ENCODE results near the gene PTPRN2. TPM values are rescaled to one million over a fixed set of nuclear protein-coding genes. Genes with fewer than 3 reads are reported as not detected.

Gene PTPRN2
- total and polyA plus RNA-seq, 2 experiments from 2014 or later = 0.28 TPM; not detected in 1

DNA sequence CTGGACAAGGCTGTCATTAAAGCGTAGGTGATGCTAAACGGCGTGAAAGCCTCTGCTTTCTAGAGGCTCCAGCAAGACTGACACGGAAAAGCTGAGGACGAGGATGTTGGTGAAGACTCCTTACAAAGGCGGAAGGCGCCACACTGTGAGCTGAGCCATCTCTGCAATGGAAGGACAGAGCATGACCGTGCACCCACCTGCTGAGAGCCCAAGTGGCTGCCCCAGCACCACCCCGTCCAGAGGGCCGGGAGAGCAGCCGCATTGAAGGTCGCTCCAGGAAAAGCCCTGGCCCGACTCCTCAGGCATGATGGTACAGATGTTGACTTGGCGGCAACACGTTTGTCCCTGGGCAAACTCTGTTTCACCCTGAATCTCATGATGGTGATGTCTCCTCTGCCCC is 758.1 kb downstream of the PTPRN2 start:
- Histone ChIP-seq H3K27me3 (no peaks in the 10 kb centered on the region), H3K4me1 (ENCODE audit: low read depth) (no peaks in the 10 kb centered on the region), H3K27ac (no peak overlapping the region), H3K9me3 (ENCODE audit: low read depth) (no peaks in the 10 kb centered on the region), H3K4me3 (no peak overlapping the region), H3K36me3 (no peaks in the 10 kb centered on the region)
- no peak for DNase-seq (ENCODE audit: low read depth in 1 of 2, low spot score in 1 of 2)
- TF ChIP-seq, protein P1, sequence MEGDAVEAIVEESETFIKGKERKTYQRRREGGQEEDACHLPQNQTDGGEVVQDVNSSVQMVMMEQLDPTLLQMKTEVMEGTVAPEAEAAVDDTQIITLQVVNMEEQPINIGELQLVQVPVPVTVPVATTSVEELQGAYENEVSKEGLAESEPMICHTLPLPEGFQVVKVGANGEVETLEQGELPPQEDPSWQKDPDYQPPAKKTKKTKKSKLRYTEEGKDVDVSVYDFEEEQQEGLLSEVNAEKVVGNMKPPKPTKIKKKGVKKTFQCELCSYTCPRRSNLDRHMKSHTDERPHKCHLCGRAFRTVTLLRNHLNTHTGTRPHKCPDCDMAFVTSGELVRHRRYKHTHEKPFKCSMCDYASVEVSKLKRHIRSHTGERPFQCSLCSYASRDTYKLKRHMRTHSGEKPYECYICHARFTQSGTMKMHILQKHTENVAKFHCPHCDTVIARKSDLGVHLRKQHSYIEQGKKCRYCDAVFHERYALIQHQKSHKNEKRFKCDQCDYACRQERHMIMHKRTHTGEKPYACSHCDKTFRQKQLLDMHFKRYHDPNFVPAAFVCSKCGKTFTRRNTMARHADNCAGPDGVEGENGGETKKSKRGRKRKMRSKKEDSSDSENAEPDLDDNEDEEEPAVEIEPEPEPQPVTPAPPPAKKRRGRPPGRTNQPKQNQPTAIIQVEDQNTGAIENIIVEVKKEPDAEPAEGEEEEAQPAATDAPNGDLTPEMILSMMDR (IDR thresholded peaks at IDR 0.05; ENCODE audit: low read depth, low read length) = no peak

DNA sequence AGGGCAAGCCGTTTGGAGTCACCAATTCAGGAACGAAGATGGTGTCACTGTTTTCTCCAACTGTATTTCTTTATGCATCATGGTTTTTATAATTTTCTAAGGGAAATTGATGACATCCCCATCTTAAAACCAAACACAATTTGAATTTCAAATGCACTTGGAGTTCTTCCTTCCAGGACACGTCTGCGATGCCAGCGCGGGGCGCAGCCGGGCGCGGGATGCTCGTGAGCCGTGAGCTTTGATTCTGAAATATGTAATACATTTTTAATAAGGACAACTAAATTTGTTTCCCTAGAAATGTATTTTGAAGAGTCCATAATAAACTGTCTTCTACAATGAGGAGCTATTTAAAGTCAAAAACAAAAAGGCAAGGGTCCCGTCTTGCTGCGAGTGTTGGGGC is 758.7 kb downstream of the PTPRN2 start:
- Histone ChIP-seq H3K36me3 (no peaks in the 10 kb centered on the region), H3K4me1 (ENCODE audit: low read depth) (no peaks in the 10 kb centered on the region), H3K4me3 (no peak overlapping the region), H3K27me3 (no peaks in the 10 kb centered on the region), H3K27ac (no peak overlapping the region), H3K9me3 (ENCODE audit: low read depth) (no peaks in the 10 kb centered on the region)
- TF ChIP-seq, protein P1 (IDR thresholded peaks at IDR 0.05; ENCODE audit: low read depth, low read length) = no peak
- no peak for DNase-seq (ENCODE audit: low read depth in 1 of 2, low spot score in 1 of 2)

DNA sequence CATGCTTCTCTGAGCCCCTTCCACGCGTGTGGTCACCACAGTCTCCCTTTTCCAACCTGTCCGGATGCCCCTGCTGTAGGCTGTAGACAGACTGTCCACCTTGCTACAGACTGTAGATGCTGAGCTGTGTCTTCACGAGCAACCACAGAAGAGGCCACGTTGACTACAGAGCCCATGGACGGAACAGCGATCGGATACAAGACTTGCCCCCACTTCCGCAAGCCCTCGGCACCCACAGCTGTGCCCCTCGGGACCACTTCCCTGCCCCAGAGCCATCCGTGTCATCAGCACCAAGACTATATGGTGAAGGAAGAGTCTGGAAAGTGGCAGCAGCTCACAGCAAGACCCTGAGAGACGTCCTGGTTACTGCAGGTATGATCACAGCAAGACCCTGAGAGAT is 759.4 kb downstream of the PTPRN2 start:
- DNase-seq (ENCODE audit: low read depth in 1 of 2, low spot score in 1 of 2) = no peak
- TF ChIP-seq, protein P1 (IDR thresholded peaks at IDR 0.05; ENCODE audit: low read depth, low read length) = no peak
- Histone ChIP-seq H3K9me3 (ENCODE audit: low read depth) (no peaks in the 10 kb centered on the region), H3K36me3 (no peaks in the 10 kb centered on the region), H3K4me1 (ENCODE audit: low read depth) (no peaks in the 10 kb centered on the region), H3K27ac (no peak overlapping the region), H3K27me3 (no peaks in the 10 kb centered on the region), H3K4me3 (no peak overlapping the region)

- Histone ChIP-seq H3K36me3 (no peaks in the 10 kb centered on the region), H3K4me3 (no peak overlapping the region), H3K27me3 (no peaks in the 10 kb centered on the region), H3K9me3 (ENCODE audit: low read depth) (no peaks in the 10 kb centered on the region), H3K27ac (no peak overlapping the region), H3K4me1 (ENCODE audit: low read depth) (no peaks in the 10 kb centered on the region)
- TF ChIP-seq, protein P1 (IDR thresholded peaks at IDR 0.05; ENCODE audit: low read depth, low read length) = no peak
- DNase-seq (ENCODE audit: low read depth in 1 of 2, low spot score in 1 of 2) = no peak
These were observed 759.8 kb downstream of the PTPRN2 start for GRCh38 chr7:157827863-157828160.

GRCh38 chr7:157827045-157827862 is 760.4 kb downstream of the PTPRN2 start:
- H3K9me3 ChIP-seq (ENCODE audit: low read depth) = no peaks in the 10 kb centered on the region
- H3K36me3 ChIP-seq = no peaks in the 10 kb centered on the region
- no peak overlapping the region for H3K27ac ChIP-seq
- no peaks in the 10 kb centered on the region for H3K27me3 ChIP-seq
- no peak for DNase-seq (ENCODE audit: low read depth in 1 of 2, low spot score in 1 of 2)
- no peak overlapping the region for H3K4me3 ChIP-seq
- no peaks in the 10 kb centered on the region for H3K4me1 ChIP-seq (ENCODE audit: low read depth)
- TF ChIP-seq, protein P1 (IDR thresholded peaks at IDR 0.05; ENCODE audit: low read depth, low read length) = no peak

All from cardiac muscle cell (in vitro differentiated cells and primary cell).